Nephron progenitor cell (in vitro differentiated cells): ENCODE measurements around the gene LRCOL1.

Experiments
- DNase-seq: peaks from one replicate; pipeline ENCODE4 v3.0.0; 2021
- H3K27ac Mint-ChIP-seq: 2 replicates; pipeline ENCODE4 v1.8.0; 2021; ENCODE audit warnings: mild to moderate bottlenecking, moderate library complexity, mixed read lengths
- H3K27me3 Mint-ChIP-seq: 2 replicates; pipeline ENCODE4 v1.8.0; 2021; ENCODE audit warnings: mild to moderate bottlenecking, low read depth, mixed read lengths; ENCODE audit not compliant: poor library complexity
- H3K36me3 Mint-ChIP-seq: 2 replicates; pipeline ENCODE4 v1.8.0; 2021; ENCODE audit warnings: low read depth, mixed read lengths
- H3K4me1 Mint-ChIP-seq: 2 replicates; pipeline ENCODE4 v1.8.0; 2021; ENCODE audit warnings: mixed read lengths
- H3K4me3 Mint-ChIP-seq: 2 replicates; pipeline ENCODE4 v1.8.0; 2021; ENCODE audit warnings: mild to moderate bottlenecking, moderate library complexity, mixed read lengths
- H3K9me3 Mint-ChIP-seq: 2 replicates; pipeline ENCODE4 v1.8.0; 2021; ENCODE audit warnings: mild to moderate bottlenecking, moderate library complexity, mixed read lengths
- TF ChIP-seq, protein P1 (sequence below): fragments of 200-600 bp; sonication (generic); IDR thresholded peaks from 2 replicates; pipeline ENCODE4 v1.5.0; 2021; ENCODE audit warnings: antibody characterized with exemption

Gene LRCOL1

DNA sequence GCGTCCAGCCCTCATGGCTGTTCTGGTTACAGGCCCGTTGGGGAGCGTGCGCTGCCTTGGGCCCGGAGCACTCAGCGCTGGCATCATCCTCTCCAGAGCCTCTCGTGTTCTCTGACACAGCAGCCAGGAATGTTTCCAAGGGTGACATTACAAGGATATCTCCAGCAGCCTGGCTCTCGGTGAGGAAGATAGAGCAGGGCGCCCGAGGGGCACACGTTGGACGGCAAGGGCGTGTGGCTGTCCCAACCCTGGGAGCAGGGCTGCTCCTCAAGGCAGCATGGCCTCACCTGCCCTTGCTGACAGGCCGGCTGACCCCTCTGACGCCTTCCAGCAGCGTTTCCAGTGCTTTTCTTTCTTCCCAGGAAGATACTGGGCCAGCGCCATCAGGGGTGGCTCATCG lies 14.4 kb downstream of the LRCOL1 start:
- H3K4me1 Mint-ChIP-seq = peaks cover 48% of the 10 kb centered on the region
- H3K27me3 Mint-ChIP-seq = peaks cover 68% of the 10 kb centered on the region
- H3K4me3 Mint-ChIP-seq = peak overlapping the region; percentile 47
- peaks cover 18% of the 10 kb centered on the region for H3K9me3 Mint-ChIP-seq
- H3K27ac Mint-ChIP-seq = no peak overlapping the region
- TF ChIP-seq, protein P1, sequence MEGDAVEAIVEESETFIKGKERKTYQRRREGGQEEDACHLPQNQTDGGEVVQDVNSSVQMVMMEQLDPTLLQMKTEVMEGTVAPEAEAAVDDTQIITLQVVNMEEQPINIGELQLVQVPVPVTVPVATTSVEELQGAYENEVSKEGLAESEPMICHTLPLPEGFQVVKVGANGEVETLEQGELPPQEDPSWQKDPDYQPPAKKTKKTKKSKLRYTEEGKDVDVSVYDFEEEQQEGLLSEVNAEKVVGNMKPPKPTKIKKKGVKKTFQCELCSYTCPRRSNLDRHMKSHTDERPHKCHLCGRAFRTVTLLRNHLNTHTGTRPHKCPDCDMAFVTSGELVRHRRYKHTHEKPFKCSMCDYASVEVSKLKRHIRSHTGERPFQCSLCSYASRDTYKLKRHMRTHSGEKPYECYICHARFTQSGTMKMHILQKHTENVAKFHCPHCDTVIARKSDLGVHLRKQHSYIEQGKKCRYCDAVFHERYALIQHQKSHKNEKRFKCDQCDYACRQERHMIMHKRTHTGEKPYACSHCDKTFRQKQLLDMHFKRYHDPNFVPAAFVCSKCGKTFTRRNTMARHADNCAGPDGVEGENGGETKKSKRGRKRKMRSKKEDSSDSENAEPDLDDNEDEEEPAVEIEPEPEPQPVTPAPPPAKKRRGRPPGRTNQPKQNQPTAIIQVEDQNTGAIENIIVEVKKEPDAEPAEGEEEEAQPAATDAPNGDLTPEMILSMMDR = no peak
- no peak for DNase-seq
- H3K36me3 Mint-ChIP-seq = no peaks in the 10 kb centered on the region

DNA sequence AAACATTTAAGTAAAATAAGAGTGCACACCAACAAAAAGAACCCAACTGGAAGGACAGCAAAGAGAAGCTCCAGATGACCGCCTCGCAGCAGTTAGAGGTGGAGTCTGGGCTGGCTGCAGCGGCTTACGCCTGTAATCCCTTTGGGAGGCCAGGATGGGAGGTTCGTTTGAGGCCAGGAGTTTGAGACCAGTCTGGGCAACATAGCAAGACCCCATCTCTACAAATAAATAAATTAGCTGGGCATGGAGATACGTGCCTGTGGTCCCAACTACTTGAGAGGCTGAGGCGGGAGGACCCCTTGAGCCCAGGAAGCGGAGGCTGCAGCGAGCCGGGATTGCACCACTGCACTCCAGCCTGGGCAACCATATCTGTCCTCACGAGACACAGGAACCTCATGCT lies 15.2 kb downstream of the LRCOL1 start:
- DNase-seq = no peak
- H3K36me3 Mint-ChIP-seq = no peaks in the 10 kb centered on the region
- TF ChIP-seq, protein P1 = no peak
- H3K4me3 Mint-ChIP-seq = no peak overlapping the region
- peaks cover 40% of the 10 kb centered on the region for H3K4me1 Mint-ChIP-seq
- H3K27ac Mint-ChIP-seq = no peak overlapping the region
- H3K9me3 Mint-ChIP-seq = peaks cover 18% of the 10 kb centered on the region
- H3K27me3 Mint-ChIP-seq = peaks cover 71% of the 10 kb centered on the region

DNA sequence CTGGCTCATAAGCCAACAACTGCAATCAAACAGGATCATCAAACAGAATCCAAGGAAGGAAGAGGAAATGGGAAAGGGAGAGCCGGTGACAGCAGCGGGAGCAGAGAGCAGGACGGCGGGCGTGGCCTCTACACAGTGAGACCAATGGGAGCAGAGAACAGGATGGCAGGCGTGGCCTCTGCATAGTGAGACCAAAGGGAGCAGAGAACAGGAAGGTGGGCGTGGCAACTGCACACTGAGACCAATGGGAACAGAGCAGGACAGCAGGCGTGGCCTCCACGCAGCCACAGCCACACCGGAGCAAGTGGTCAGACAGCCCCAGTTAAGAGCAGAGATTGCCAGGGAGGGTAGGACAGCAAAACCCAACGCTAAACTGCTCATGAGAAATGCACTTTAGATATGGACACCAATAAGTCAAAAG lies 16.4 kb downstream of the LRCOL1 start:
- peak; percentile 92 for DNase-seq
- peaks cover 21% of the 10 kb centered on the region for H3K9me3 Mint-ChIP-seq
- H3K4me1 Mint-ChIP-seq = peaks cover 30% of the 10 kb centered on the region
- H3K27ac Mint-ChIP-seq = no peak overlapping the region
- TF ChIP-seq, protein P1 = no peak
- H3K36me3 Mint-ChIP-seq = no peaks in the 10 kb centered on the region
- H3K27me3 Mint-ChIP-seq = peaks cover 72% of the 10 kb centered on the region
- peak overlapping the region; percentile 41 for H3K4me3 Mint-ChIP-seq

DNA sequence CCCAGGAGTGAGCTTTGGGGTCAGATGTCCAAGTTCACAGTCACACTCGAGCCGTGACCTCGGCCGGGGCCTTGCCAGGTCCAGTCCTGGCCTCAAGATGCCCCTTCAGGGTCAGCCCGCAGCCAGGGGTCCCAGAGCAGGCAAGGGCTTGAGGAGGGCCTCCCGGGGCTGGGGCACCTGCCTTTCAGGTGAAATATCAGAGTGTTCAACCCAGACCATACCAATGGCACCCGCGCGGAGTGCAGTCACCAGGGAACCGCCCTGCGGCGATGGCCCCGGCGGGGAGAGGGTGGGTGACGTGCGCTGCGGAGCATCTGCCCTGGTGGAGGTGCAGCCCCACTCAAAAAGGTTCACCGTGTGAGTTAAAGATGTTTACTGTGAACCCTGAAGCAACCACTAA lies 16.9 kb downstream of the LRCOL1 start:
- H3K4me3 Mint-ChIP-seq = peak overlapping the region; percentile 40
- no peaks in the 10 kb centered on the region for H3K36me3 Mint-ChIP-seq
- H3K4me1 Mint-ChIP-seq = peaks cover 26% of the 10 kb centered on the region
- peaks cover 74% of the 10 kb centered on the region for H3K27me3 Mint-ChIP-seq
- H3K9me3 Mint-ChIP-seq = peaks cover 22% of the 10 kb centered on the region
- no peak overlapping the region for H3K27ac Mint-ChIP-seq
- no peak for DNase-seq
- TF ChIP-seq, protein P1 = no peak

DNA sequence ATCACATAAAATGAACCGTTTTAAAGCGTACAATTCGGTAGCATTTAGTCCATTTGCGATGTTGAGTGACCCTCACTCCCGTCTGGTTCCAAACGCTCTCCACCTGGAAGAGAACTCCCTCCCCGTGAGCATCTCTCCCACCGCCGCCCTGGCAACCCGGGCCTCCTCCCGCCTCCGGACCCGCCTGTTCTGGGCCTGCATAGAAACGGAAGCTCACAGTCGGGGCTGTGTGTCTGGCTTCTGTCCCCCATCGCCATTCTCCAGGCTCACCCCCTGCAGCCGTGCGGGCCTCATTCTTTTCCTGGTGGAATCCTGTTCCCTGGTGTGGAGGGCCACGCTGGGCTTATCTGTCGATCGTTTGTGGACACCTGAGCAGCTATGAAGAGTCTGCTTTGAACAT lies 17.3 kb downstream of the LRCOL1 start:
- H3K27me3 Mint-ChIP-seq = peaks cover 78% of the 10 kb centered on the region

More for the DNA sequence above, 17.3 kb downstream of the LRCOL1 start:
- Mint-ChIP-seq H3K9me3 (peaks cover 22% of the 10 kb centered on the region), H3K4me3 (no peak overlapping the region), H3K36me3 (no peaks in the 10 kb centered on the region), H3K27ac (no peak overlapping the region), H3K4me1 (peaks cover 26% of the 10 kb centered on the region)
- no peak for DNase-seq
- TF ChIP-seq, protein P1 = no peak
